ENCODE results near the gene SLC35E1. TPM values are rescaled to one million over a fixed set of nuclear protein-coding genes. Genes with fewer than 3 reads are reported as not detected.

SLC35E1 gene
- total RNA-seq, 2 experiments from 2014 or later: 60.1 to 62.4 TPM

- Mint-ChIP-seq H3K4me3 (peak overlapping the region; percentile 100), H3K9me3 (peaks cover 2% of the 10 kb centered on the region), H3K4me1 (ENCODE audit: low read depth) (peaks cover 58% of the 10 kb centered on the region), H3K27ac (no peak overlapping the region), H3K36me3 (ENCODE audit: low read depth) (peaks cover 61% of the 10 kb centered on the region), H3K27me3 (no peaks in the 10 kb centered on the region)
- CTCF ChIA-PET: no interaction called here
- intact Hi-C loops (cut with micrococcal nuclease): no loop called here
- DNase-seq: no peak
- POLR2A ChIA-PET: interaction anchor here (1.0 to 9.4 kb wide), 3 partner anchors 16 to 59 kb away, joined by 3 to 84 read pairs (median 6); partner anchors contain the start of gene MED26
- no peak for ATAC-seq
- no peak for TF ChIP-seq CTCF (IDR thresholded peaks at IDR 0.05)
Observed at GRCh38 chr19:16569609-16570320, 2.5 kb downstream of the SLC35E1 start.

DNA sequence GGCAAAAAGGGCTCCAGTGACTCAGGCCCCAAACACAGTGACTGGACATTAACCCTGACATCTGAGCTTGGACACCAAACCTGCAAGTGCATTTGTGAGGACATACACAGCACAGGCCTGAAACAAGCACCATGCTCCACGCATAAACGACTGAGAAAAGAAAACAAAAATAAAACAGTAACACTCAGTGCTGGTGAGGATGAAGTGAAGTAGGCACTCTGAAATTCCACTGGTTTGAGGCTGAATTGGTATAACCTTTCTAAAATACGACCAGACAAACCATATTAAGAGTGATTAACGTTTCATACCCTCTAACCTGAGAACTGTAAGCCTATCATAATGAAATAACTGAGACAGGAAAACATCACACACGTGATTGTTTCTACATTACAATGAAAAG lies 5.5 kb downstream of the SLC35E1 start:
- no peak for TF ChIP-seq CTCF (IDR thresholded peaks at IDR 0.05)
- no peak overlapping the region for H3K4me3 Mint-ChIP-seq
- CTCF ChIA-PET: interaction anchor here (2.0 kb wide), 1 partner anchor 21 kb away, joined by 11 read pairs; no protein-coding TSS in a partner anchor
- H3K4me1 Mint-ChIP-seq (ENCODE audit: low read depth): peaks cover 38% of the 10 kb centered on the region
- H3K27ac Mint-ChIP-seq: peak overlapping the region; percentile 93
- H3K9me3 Mint-ChIP-seq: peaks cover 2% of the 10 kb centered on the region
- peaks cover 71% of the 10 kb centered on the region for H3K36me3 Mint-ChIP-seq (ENCODE audit: low read depth)
- no peaks in the 10 kb centered on the region for H3K27me3 Mint-ChIP-seq
- DNase-seq (no peak), ATAC-seq (no peak)
- POLR2A ChIA-PET: interaction anchor here (1.0 to 2.2 kb wide), 6 partner anchors 16 to 61 kb away, joined by 3 to 8 read pairs (median 5); partner anchors contain the start of gene MED26
- intact Hi-C loops (cut with micrococcal nuclease): no loop called here

- Mint-ChIP-seq H3K4me3 (peak overlapping the region; percentile 18), H3K36me3 (ENCODE audit: low read depth) (peaks cover 74% of the 10 kb centered on the region)
Observed at GRCh38 chr19:16566161-16566560, 6.1 kb downstream of the SLC35E1 start.

DNA sequence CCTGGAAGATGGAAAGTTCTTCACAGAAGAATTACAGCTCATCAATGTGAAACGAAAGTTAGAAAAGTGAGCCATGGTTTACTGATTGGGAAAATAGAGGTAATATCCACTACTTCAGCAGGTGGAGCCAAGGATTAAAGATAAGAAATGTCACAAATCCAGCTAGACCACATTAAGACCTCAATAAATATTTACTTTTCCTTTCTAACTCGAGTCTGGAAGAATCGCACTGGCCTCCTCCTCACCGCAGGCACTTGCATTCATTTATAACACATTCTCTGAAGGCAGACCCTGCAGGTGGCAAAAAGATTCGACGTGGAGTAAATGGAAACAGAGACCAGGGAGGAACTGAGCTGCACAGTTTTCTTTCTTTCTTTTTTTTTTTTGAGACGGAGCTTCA lies 7.4 kb downstream of the SLC35E1 start:
- H3K27ac Mint-ChIP-seq: peak overlapping the region; percentile 74
- peaks cover 21% of the 10 kb centered on the region for H3K4me1 Mint-ChIP-seq (ENCODE audit: low read depth)
- H3K27me3 Mint-ChIP-seq: no peaks in the 10 kb centered on the region
- no peak for DNase-seq
- no peak overlapping the region for H3K4me3 Mint-ChIP-seq
- intact Hi-C loops (cut with micrococcal nuclease): no loop called here
- H3K9me3 Mint-ChIP-seq: peaks cover 2% of the 10 kb centered on the region
- TF ChIP-seq CTCF (IDR thresholded peaks at IDR 0.05): no peak
- ChIA-PET CTCF (interaction anchor here (0.7 kb wide), 1 partner anchor 29 kb away, joined by 3 read pairs; no protein-coding TSS in a partner anchor), POLR2A (interaction anchor here (1.4 to 2.3 kb wide), 3 partner anchors 8 to 63 kb away, joined by 3 to 8 read pairs (median 5); partner anchors contain the start of gene MED26)
- peaks cover 70% of the 10 kb centered on the region for H3K36me3 Mint-ChIP-seq (ENCODE audit: low read depth)
- no peak for ATAC-seq

More at GRCh38 chr19:16566161-16566560, 6.1 kb downstream of the SLC35E1 start:
- ChIA-PET POLR2A (interaction anchor here (1.0 to 2.3 kb wide), 7 partner anchors 10 to 61 kb away, joined by 3 to 8 read pairs (median 5); partner anchors contain the start of gene MED26), CTCF (interaction anchor here (2.0 kb wide), 1 partner anchor 21 kb away, joined by 11 read pairs; no protein-coding TSS in a partner anchor)
- Mint-ChIP-seq H3K27ac (peak overlapping the region; percentile 93), H3K4me1 (ENCODE audit: low read depth) (peaks cover 32% of the 10 kb centered on the region), H3K27me3 (no peaks in the 10 kb centered on the region), H3K9me3 (peaks cover 2% of the 10 kb centered on the region)
- DNase-seq: peak; percentile 85
- intact Hi-C loops (cut with micrococcal nuclease): no loop called here
- peak; percentile 95 for ATAC-seq
- no peak for TF ChIP-seq CTCF (IDR thresholded peaks at IDR 0.05)

DNA sequence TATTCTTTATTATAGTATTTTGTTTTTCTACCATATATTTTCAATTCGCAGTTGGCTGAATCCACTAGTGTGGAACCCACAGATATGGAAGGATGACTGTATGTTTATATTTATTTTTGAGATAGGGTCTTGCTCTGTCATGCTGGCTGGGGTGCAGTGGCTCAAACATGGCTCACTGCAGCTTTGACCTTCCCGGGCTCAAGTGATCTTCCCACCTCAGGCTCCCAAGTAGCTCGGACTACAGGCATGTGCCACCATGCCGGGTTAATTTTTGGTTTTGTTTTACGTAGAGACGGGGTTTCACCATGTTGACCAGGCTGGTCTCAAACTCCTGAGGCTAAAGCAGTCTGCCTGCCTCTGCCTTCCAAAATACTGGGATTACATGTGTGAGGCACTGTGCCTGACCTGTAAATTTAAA lies 9.6 kb downstream of the SLC35E1 start:
- intact Hi-C loops (cut with micrococcal nuclease): no loop called here
- Mint-ChIP-seq H3K36me3 (ENCODE audit: low read depth) (peaks cover 60% of the 10 kb centered on the region), H3K4me3 (no peak overlapping the region), H3K27ac (no peak overlapping the region), H3K9me3 (peaks cover 2% of the 10 kb centered on the region), H3K27me3 (no peaks in the 10 kb centered on the region), H3K4me1 (ENCODE audit: low read depth) (peaks cover 14% of the 10 kb centered on the region)
- DNase-seq: no peak
- CTCF ChIA-PET: interaction anchor here (1.1 kb wide), 1 partner anchor 11 kb away, joined by 3 read pairs; no protein-coding TSS in a partner anchor
- ATAC-seq: no peak
- no peak for TF ChIP-seq CTCF (IDR thresholded peaks at IDR 0.05)
- POLR2A ChIA-PET: interaction anchor here (0.7 to 1.7 kb wide), 4 partner anchors 10 to 24 kb away, joined by 3 to 5 read pairs (median 3); no protein-coding TSS in a partner anchor
